Measurements from ENCODE around the gene ARHGEF17. TPM values are rescaled to one million over a fixed set of nuclear protein-coding genes. Genes with fewer than 3 reads are reported as not detected.

Gene ARHGEF17
- polyA plus RNA-seq, 4 donors = 0.67 to 54.8 (median 6.5) TPM

DNA sequence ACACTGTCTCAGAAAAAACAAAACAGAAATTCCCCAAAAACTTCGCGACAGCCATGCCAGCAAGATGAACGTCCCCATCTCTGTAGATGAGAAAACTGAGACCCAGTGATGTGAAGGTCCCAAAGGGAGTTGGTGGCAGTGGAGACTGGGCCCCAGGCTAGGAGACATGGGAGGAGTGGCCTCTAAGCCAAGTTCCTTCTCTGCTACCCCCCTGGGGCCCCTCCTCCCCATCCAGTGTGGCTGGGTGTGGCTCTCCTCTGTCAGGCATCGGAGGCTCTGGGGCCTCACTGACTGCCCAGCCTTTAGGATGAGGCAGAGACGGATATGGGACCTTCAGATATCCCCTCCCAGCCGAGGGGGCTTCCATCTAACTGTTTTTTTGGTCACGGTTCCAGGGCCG lies 77.9 kb downstream of the ARHGEF17 start:
- FAIRE-seq (no peak), DNase-seq (peak in 1 of 2 donors; percentile 35)
- Histone ChIP-seq H3K9me3 (ENCODE audit: control insufficient read depth in 2 of 2, insufficient read depth in 1 of 2, low read depth in 1 of 2, low read length in 1 of 2) (no peaks in the 10 kb centered on the region), H3K27me3 (ENCODE audit: control insufficient read depth in 3 of 3, insufficient read depth in 3 of 3, low read length in 3 of 3) (no peaks in the 10 kb centered on the region), H3K4me3 (ENCODE audit: low read depth in 1 of 3, low read length in 3 of 3) (no peak overlapping the region), H3K27ac (ENCODE audit: low read depth in 1 of 3, low read length in 2 of 3) (peak overlapping the region in 1 of 3 donors; percentile 30), H3K36me3 (ENCODE audit: control insufficient read depth in 3 of 3, insufficient read depth in 2 of 3, low read depth in 1 of 3, low read length in 3 of 3) (peaks cover 0 to 12% (median 0%) of the 10 kb centered on the region in 3 donors), H3K4me1 (ENCODE audit: control insufficient read depth in 3 of 3, insufficient read depth in 2 of 3, low read depth in 1 of 3, low read length in 2 of 3) (peaks cover 2 to 36% (median 9%) of the 10 kb centered on the region in 3 donors)
- WGBS, 3 donors = 76 to 91% (median 89%) methylated on average over 8 of the region's 8 CpGs

DNA sequence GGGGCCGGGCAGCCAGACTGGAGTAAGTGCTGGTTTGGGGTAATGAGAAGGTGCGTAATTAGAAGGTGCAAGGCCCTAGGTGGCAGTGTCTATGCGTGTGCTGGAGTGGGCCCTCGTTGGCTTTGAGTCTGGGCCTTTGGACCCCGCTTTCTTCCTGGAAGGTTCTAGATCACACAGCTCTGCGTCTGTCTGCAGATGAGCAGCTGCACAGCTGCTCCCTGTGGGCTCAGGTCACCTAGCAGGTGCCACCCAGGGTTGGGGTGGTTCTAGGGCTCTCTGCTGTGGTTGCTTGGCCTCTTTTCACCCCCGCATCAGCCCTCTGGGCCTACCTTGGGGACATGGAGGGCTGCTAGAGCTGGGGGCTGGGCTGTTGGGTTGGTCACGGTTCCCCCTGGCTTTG lies 78.5 kb downstream of the ARHGEF17 start:
- Histone ChIP-seq H3K27me3 (ENCODE audit: control insufficient read depth in 3 of 3, insufficient read depth in 3 of 3, low read length in 3 of 3) (no peaks in the 10 kb centered on the region), H3K27ac (ENCODE audit: low read depth in 1 of 3, low read length in 2 of 3) (peak overlapping the region in 2 of 3 donors; percentile 1 to 30), H3K4me3 (ENCODE audit: low read depth in 1 of 3, low read length in 3 of 3) (no peak overlapping the region), H3K36me3 (ENCODE audit: control insufficient read depth in 3 of 3, insufficient read depth in 2 of 3, low read depth in 1 of 3, low read length in 3 of 3) (peaks cover 0 to 16% (median 0%) of the 10 kb centered on the region in 3 donors), H3K4me1 (ENCODE audit: control insufficient read depth in 3 of 3, insufficient read depth in 2 of 3, low read depth in 1 of 3, low read length in 2 of 3) (peaks cover 2 to 36% (median 9%) of the 10 kb centered on the region in 3 donors), H3K9me3 (ENCODE audit: control insufficient read depth in 2 of 2, insufficient read depth in 1 of 2, low read depth in 1 of 2, low read length in 1 of 2) (no peaks in the 10 kb centered on the region)
- WGBS, 3 donors = 85 to 96% (median 86%) methylated on average over 8 of the region's 8 CpGs
- DNase-seq = no peak
- FAIRE-seq = no peak

DNA sequence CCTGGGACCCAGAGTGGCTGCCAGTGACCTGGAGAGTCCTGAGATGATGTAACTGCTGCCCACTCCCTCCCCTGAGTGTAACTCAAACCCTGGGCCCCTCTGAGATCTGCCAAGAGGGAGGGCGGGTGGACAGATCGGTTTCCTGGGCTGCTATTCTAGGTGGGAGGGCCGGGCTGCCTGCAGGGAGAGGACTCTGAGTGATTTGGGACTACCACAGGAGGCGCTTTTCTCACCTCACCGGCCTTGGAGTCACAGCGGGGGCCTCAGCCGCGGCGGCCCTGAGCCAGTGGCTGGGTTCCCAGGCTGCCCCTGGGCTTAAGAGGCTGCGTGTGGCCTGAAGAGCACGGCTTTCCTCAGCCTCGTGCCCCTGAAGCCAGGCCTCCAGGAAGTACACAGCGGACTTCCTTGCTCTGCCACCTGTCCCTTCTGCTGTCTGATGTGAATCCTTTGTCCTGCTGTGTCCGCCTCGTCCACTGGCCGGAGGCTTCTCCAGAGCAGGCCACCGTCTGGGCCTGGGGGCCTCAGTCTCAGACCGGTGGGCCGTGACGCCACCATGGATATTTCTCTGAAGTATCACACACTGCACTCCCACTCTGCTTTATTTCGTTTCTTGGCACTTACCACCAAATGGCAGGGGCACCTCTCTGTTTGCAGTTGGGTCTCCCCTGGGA lies 79.7 kb downstream of the ARHGEF17 start:
- WGBS, 3 donors = 83 to 89% (median 88%) methylated on average over 21 of the region's 21 CpGs
- H3K4me3 ChIP-seq (ENCODE audit: low read depth in 1 of 3, low read length in 3 of 3) = no peak overlapping the region
- H3K27me3 ChIP-seq (ENCODE audit: control insufficient read depth in 3 of 3, insufficient read depth in 3 of 3, low read length in 3 of 3) = no peaks in the 10 kb centered on the region
- DNase-seq = no peak
- H3K9me3 ChIP-seq (ENCODE audit: control insufficient read depth in 2 of 2, insufficient read depth in 1 of 2, low read depth in 1 of 2, low read length in 1 of 2) = no peaks in the 10 kb centered on the region
- H3K27ac ChIP-seq (ENCODE audit: low read depth in 1 of 3, low read length in 2 of 3) = peak overlapping the region in 1 of 3 donors; percentile 45
- H3K36me3 ChIP-seq (ENCODE audit: control insufficient read depth in 3 of 3, insufficient read depth in 2 of 3, low read depth in 1 of 3, low read length in 3 of 3) = peaks cover 0 to 24% (median under 1%) of the 10 kb centered on the region in 3 donors
- FAIRE-seq = no peak
- H3K4me1 ChIP-seq (ENCODE audit: control insufficient read depth in 3 of 3, insufficient read depth in 2 of 3, low read depth in 1 of 3, low read length in 2 of 3) = peaks cover 2 to 32% (median 9%) of the 10 kb centered on the region in 3 donors

DNA sequence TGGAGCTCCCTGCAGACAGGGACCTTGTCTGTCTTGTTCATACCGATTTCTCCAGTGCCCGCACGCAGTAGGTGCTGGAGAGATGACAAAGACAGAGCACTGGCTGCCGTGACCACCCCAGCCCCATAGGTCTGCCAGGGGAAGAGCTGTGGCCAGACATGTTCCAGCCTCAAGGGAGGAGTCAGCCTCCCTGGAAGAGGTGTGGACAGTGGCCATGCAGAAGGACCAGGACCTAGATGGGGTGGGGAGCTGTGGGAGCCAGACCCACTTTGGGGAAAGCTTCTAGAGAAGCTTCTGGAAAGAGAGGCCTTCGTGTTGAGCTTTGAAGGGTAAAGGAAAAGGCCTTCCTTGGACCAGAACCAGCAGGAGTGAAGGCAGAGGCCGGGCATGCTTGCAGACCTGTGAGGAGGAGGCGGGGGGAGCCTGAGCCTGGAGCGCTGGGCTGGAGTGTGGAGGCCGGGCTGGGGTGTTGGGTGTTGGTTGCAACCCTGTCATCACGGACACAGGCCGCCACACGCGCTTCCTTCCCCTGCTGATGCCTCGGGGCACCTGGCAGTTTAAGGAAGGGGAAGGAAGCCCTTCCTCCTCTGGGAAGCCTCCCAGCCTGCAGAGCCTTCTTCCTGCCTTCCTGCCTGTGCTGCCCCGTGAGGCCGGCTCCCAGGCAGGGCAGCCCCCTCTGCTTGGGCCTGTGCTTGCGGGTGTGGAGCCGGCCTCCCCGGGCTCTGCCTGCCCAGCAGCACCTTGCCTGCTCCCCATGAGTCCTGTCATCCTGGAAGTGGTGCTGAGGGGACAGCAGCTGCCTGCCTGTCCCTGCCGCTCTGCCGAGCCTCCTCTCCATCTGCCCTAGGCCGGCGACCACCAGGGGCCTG lies 80.4 kb downstream of the ARHGEF17 start:
- Histone ChIP-seq H3K4me3 (ENCODE audit: low read depth in 1 of 3, low read length in 3 of 3) (no peak overlapping the region), H3K9me3 (ENCODE audit: control insufficient read depth in 2 of 2, insufficient read depth in 1 of 2, low read depth in 1 of 2, low read length in 1 of 2) (no peaks in the 10 kb centered on the region), H3K27ac (ENCODE audit: low read depth in 1 of 3, low read length in 2 of 3) (no peak overlapping the region), H3K27me3 (ENCODE audit: control insufficient read depth in 3 of 3, insufficient read depth in 3 of 3, low read length in 3 of 3) (no peaks in the 10 kb centered on the region), H3K36me3 (ENCODE audit: control insufficient read depth in 3 of 3, insufficient read depth in 2 of 3, low read depth in 1 of 3, low read length in 3 of 3) (peaks cover 0 to 26% (median 3%) of the 10 kb centered on the region in 3 donors), H3K4me1 (ENCODE audit: control insufficient read depth in 3 of 3, insufficient read depth in 2 of 3, low read depth in 1 of 3, low read length in 2 of 3) (peaks cover 2 to 24% (median 9%) of the 10 kb centered on the region in 3 donors)
- DNase-seq (no peak), FAIRE-seq (no peak)
- 74 to 87% (median 86%) methylated on average over 12 to 23 of the region's 23 CpGs for WGBS, 3 donors

DNA sequence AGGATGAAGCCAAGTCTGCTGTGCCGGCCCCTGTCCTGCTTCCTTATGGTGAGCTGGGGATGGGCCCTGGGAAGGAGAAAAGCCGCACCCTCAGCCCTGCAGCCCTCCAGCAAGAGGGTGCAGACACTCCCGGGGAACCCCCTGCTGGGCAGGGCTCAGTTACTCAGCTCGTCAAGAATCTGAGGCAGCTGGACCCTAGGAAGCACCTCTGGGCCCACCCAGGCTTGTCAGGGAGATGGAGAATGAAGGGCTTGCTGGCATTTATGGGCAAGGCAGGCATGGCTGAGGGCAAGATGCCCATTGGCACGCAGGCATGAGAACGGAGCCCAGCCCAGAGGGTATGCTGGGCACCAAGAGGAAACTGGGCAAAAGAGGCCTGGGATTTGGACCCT lies 81.1 kb downstream of the ARHGEF17 start:
- no peak for DNase-seq
- Histone ChIP-seq H3K4me1 (ENCODE audit: control insufficient read depth in 3 of 3, insufficient read depth in 2 of 3, low read depth in 1 of 3, low read length in 2 of 3) (peaks cover under 1 to 19% (median 5%) of the 10 kb centered on the region in 3 donors), H3K27ac (ENCODE audit: low read depth in 1 of 3, low read length in 2 of 3) (no peak overlapping the region), H3K27me3 (ENCODE audit: control insufficient read depth in 3 of 3, insufficient read depth in 3 of 3, low read length in 3 of 3) (no peaks in the 10 kb centered on the region), H3K36me3 (ENCODE audit: control insufficient read depth in 3 of 3, insufficient read depth in 2 of 3, low read depth in 1 of 3, low read length in 3 of 3) (peaks cover 0 to 31% (median 3%) of the 10 kb centered on the region in 3 donors), H3K9me3 (ENCODE audit: control insufficient read depth in 2 of 2, insufficient read depth in 1 of 2, low read depth in 1 of 2, low read length in 1 of 2) (no peaks in the 10 kb centered on the region), H3K4me3 (ENCODE audit: low read depth in 1 of 3, low read length in 3 of 3) (no peak overlapping the region)
- no peak for FAIRE-seq
- WGBS, 3 donors = 84 to 89% (median 84%) methylated on average over 6 of the region's 6 CpGs

DNA sequence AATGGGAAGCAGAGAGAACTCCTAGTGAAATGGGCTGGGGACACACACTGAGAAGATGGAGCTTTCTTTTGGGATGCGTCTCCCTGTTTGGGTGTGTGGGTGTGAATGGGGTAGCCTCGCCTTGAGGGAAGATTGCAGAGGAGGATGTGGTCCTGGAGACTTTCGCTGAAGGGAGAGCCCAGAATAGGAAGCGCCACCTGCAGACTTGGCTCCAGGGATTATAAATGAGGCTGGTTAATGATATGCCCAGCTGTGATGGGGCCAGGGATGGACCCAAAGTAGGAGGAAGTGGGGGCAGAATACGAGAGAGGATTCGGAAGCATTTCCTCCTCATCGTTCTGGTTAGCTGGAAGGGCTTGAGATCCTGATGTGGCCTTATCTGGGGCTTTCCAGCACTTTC lies 81.8 kb downstream of the ARHGEF17 start:
- H3K36me3 ChIP-seq (ENCODE audit: control insufficient read depth in 3 of 3, insufficient read depth in 2 of 3, low read depth in 1 of 3, low read length in 3 of 3) = peaks cover 0 to 39% (median 3%) of the 10 kb centered on the region in 3 donors
- H3K9me3 ChIP-seq (ENCODE audit: control insufficient read depth in 2 of 2, insufficient read depth in 1 of 2, low read depth in 1 of 2, low read length in 1 of 2) = no peaks in the 10 kb centered on the region
- no peak for DNase-seq
- H3K4me1 ChIP-seq (ENCODE audit: control insufficient read depth in 3 of 3, insufficient read depth in 2 of 3, low read depth in 1 of 3, low read length in 2 of 3) = peaks cover 0 to 17% (median 2%) of the 10 kb centered on the region in 3 donors
- no peak overlapping the region for H3K4me3 ChIP-seq (ENCODE audit: low read depth in 1 of 3, low read length in 3 of 3)
- FAIRE-seq = no peak
- WGBS, 3 donors = 42 to 65% (median 61%) methylated on average over 7 of the region's 7 CpGs
- no peak overlapping the region for H3K27ac ChIP-seq (ENCODE audit: low read depth in 1 of 3, low read length in 2 of 3)
- H3K27me3 ChIP-seq (ENCODE audit: control insufficient read depth in 3 of 3, insufficient read depth in 3 of 3, low read length in 3 of 3) = no peaks in the 10 kb centered on the region

DNA sequence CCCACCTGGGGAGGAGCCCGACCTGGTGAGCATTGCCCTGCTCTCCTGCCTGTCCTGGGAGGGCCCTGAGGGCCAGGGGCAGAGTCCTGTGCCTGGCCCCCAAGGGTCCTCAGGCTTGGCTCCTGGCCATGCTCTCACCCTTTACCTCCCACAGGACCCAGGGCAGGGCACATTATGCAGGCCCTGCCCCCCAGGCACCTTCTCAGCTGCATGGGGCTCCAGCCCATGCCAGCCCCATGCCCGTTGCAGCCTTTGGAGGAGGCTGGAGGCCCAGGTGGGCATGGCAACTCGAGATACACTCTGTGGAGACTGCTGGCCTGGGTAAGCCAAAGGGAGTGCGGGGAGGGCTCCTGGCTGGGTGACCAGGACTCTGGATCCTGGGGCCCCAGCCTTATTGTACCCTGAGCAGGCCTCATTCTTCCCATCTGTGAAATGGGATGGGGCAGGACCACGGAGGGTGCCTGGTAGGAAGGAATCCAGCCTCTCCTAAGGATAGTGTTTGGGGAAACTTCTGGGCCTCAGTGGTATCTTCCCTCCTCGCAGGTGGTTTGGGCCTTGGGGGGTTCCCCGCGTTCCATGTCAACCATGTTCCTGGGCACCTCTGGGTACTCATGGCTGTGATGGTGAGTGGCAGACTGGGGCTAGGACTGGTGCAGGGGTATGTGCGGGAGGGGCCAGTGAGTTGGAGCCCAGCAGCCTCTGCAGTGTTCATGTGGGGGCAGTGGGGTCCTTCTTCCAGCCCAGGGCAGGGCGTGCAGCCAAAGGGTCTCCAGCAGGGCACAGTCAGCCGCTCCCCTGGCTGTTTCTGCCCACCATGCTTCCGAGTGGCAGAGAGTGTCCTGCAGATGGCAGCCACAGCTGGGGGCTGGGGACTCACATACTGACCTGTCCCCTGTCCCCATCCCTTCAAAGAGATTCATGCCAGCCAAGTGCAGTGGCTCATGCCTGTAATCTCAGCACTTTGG lies 82.8 kb downstream of the ARHGEF17 start:
- H3K4me3 ChIP-seq (ENCODE audit: low read depth in 1 of 3, low read length in 3 of 3) = no peak overlapping the region
- H3K4me1 ChIP-seq (ENCODE audit: control insufficient read depth in 3 of 3, insufficient read depth in 2 of 3, low read depth in 1 of 3, low read length in 2 of 3) = peaks cover 0 to 11% (median 0%) of the 10 kb centered on the region in 3 donors
- 90 to 94% (median 94%) methylated on average over 12 of the region's 12 CpGs for WGBS, 3 donors
- FAIRE-seq = no peak
- H3K27me3 ChIP-seq (ENCODE audit: control insufficient read depth in 3 of 3, insufficient read depth in 3 of 3, low read length in 3 of 3) = no peaks in the 10 kb centered on the region
- no peak overlapping the region for H3K27ac ChIP-seq (ENCODE audit: low read depth in 1 of 3, low read length in 2 of 3)
- peaks cover 0 to 47% (median 3%) of the 10 kb centered on the region in 3 donors for H3K36me3 ChIP-seq (ENCODE audit: control insufficient read depth in 3 of 3, insufficient read depth in 2 of 3, low read depth in 1 of 3, low read length in 3 of 3)
- H3K9me3 ChIP-seq (ENCODE audit: control insufficient read depth in 2 of 2, insufficient read depth in 1 of 2, low read depth in 1 of 2, low read length in 1 of 2) = no peaks in the 10 kb centered on the region
- DNase-seq = no peak

DNA sequence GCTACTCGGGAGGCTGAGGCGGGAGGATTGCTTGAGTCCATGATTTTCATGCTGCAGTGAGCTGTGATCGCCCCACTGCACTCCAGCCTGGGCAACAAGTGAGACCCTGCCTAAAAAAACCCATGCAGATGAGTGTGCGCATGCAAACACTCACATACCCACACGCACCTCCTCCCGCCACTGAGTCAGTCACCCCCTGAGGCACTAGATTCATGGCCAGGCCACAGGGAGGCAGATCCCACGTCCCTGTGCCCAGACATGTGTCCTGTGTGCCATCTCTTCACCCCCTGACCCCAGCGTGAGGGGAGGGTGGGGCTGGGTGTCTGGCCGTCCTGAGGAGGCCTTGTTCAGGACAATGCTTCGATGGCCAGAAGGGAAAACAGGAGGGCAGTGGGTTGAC lies 83.6 kb downstream of the ARHGEF17 start:
- H3K36me3 ChIP-seq (ENCODE audit: control insufficient read depth in 3 of 3, insufficient read depth in 2 of 3, low read depth in 1 of 3, low read length in 3 of 3) = peaks cover 0 to 48% (median 3%) of the 10 kb centered on the region in 3 donors
- 92 to 95% (median 93%) methylated on average over 10 of the region's 10 CpGs for WGBS, 3 donors
- FAIRE-seq = no peak
- H3K27me3 ChIP-seq (ENCODE audit: control insufficient read depth in 3 of 3, insufficient read depth in 3 of 3, low read length in 3 of 3) = no peaks in the 10 kb centered on the region
- DNase-seq = no peak
- H3K27ac ChIP-seq (ENCODE audit: low read depth in 1 of 3, low read length in 2 of 3) = no peak overlapping the region
- H3K9me3 ChIP-seq (ENCODE audit: control insufficient read depth in 2 of 2, insufficient read depth in 1 of 2, low read depth in 1 of 2, low read length in 1 of 2) = no peaks in the 10 kb centered on the region
- no peak overlapping the region for H3K4me3 ChIP-seq (ENCODE audit: low read depth in 1 of 3, low read length in 3 of 3)
- peaks cover 0 to 3% (median 0%) of the 10 kb centered on the region in 3 donors for H3K4me1 ChIP-seq (ENCODE audit: control insufficient read depth in 3 of 3, insufficient read depth in 2 of 3, low read depth in 1 of 3, low read length in 2 of 3)

All from small intestine (tissue), 7 donors.